Kidney epithelial cell (primary cell): ENCODE measurements around the gene FER1L5. TPM values are rescaled to one million over a fixed set of nuclear protein-coding genes. Genes with fewer than 3 reads are reported as not detected.

Source experiments
- DNase-seq: peaks from one replicate; pipeline ENCODE4 v3.0.0-alpha.2; 2010; ENCODE audit warnings: low read depth
- H3K27me3 ChIP-seq: 2 replicates; pipeline ENCODE4 v1.6.0; 2011; ENCODE audit warnings: low read length; ENCODE audit not compliant: control insufficient read depth, insufficient read depth
- H3K36me3 ChIP-seq: 2 replicates; pipeline ENCODE4 v1.5.1; 2011; ENCODE audit warnings: low read length; ENCODE audit not compliant: control insufficient read depth, insufficient read depth
- H3K4me3 ChIP-seq: 2 replicates; pipeline ENCODE4 v1.5.1; 2011; ENCODE audit warnings: low read depth, mild to moderate bottlenecking, control low read depth, low read length
- total RNA-seq: library from RNA; depleted of rRNA; stranded (reverse); fragments of >200 nt; gene quantifications from 2 replicates; pipeline ENCODE4 v1.2.3, GENCODE V29; 2015
- TF ChIP-seq, protein P1 (sequence below): IDR thresholded peaks from 2 replicates; pipeline ENCODE4 v1.5.1; 2011; ENCODE audit warnings: mild to moderate bottlenecking, moderate library complexity, low read length, control low read depth, inconsistent platforms; ENCODE audit not compliant: insufficient read depth, poor library complexity, severe bottlenecking

The FER1L5 gene
- total RNA-seq, 1 donor from 2014 or later: not detected

DNA sequence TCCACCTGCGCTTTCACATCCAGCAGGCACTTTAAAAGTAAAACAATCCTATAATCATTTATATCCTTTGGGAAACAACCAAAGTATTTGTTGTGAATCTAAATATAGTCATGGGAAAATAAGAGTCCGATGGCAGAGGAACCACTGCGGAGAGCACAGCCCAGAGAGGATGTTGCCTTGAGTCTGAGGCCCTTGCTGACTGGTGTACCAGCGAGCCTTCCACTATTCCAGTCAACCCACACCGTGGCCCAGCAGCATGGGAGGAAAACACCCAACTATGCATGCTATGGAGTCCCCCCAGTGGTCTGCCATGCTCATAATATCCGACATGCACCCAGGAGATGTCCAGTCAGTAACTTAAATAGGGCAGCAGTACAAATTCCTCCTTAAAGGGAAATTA lies 26.0 kb upstream of the FER1L5 start:
- TF ChIP-seq, protein P1, sequence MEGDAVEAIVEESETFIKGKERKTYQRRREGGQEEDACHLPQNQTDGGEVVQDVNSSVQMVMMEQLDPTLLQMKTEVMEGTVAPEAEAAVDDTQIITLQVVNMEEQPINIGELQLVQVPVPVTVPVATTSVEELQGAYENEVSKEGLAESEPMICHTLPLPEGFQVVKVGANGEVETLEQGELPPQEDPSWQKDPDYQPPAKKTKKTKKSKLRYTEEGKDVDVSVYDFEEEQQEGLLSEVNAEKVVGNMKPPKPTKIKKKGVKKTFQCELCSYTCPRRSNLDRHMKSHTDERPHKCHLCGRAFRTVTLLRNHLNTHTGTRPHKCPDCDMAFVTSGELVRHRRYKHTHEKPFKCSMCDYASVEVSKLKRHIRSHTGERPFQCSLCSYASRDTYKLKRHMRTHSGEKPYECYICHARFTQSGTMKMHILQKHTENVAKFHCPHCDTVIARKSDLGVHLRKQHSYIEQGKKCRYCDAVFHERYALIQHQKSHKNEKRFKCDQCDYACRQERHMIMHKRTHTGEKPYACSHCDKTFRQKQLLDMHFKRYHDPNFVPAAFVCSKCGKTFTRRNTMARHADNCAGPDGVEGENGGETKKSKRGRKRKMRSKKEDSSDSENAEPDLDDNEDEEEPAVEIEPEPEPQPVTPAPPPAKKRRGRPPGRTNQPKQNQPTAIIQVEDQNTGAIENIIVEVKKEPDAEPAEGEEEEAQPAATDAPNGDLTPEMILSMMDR: no peak
- no peak for DNase-seq
- no peak overlapping the region for H3K4me3 ChIP-seq
- H3K27me3 ChIP-seq: no peaks in the 10 kb centered on the region
- H3K36me3 ChIP-seq: peaks cover 6% of the 10 kb centered on the region

DNA sequence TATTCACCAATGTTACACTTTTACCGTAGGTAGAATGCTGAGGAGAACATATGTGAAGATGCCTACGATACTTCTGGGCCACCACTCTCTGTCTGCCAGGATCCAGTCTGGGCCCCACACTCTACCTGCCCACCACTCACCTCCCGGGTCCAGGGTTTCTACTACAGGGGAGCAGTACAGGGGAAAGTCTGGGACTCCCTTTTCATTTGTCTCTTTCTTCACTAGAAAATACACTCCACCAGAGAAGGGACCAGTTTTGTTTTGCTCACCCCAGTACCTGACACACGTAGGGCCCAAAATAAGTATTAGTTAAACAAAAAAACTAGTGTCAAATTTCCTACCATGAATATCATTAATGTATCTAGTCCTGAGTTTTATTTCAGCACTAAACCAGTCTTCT lies 25.6 kb upstream of the FER1L5 start:
- Histone ChIP-seq H3K4me3 (no peak overlapping the region), H3K36me3 (peaks cover 6% of the 10 kb centered on the region), H3K27me3 (no peaks in the 10 kb centered on the region)
- no peak for DNase-seq
- TF ChIP-seq, protein P1: no peak

DNA sequence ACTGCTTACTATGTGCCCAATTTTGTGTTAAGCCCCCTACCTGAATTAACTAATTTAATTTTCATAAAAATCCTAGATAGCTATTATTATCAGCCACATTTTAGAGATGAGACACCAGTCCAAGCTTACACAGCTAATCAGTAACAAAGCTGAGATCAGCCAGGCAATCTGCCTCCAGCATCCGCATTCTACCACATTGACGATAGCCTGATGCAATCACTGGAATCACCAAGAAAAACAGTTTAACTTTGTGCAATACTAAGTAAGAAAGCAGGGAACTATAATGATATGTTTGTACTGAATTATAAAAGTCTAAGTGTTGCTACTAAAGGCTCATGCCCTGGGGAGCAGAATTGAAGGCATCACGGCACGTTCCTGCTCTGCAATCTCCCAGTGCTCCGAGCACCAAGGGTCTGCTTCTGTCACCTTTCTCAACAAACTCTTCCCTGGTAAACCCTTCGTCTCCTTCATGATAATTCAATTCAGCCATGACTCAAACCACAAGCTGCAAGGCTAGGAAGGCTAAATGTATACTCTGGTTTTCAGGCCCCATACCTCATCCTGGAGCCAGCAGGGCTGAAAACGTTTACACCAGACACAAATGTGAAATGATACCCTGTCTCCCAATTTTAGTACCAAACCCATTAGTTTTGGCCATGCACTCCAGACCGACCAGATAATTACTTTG lies 23.8 kb upstream of the FER1L5 start:
- DNase-seq: no peak
- Histone ChIP-seq H3K4me3 (no peak overlapping the region), H3K27me3 (no peaks in the 10 kb centered on the region), H3K36me3 (peaks cover 3% of the 10 kb centered on the region)
- TF ChIP-seq, protein P1: no peak

DNA sequence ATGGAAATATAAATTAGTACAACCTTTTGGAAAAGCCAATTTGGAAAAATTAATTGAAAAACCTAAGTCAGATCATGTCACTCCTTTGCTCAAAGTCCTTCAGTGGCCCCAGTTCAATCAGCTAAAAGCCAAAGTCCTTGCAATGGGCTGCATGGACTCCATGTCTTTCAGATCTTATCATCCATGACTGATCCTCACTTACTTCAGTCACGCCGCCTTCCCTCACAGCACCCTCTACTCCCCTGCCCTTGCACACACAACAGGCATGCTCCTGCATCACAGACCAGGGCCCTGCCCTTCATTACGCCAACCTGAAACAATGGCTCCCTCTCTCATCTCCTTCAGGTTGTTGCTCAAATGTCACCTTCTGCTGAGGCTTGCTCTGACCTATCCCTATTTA lies 20.0 kb upstream of the FER1L5 start:
- H3K36me3 ChIP-seq: peaks cover 3% of the 10 kb centered on the region
- TF ChIP-seq, protein P1: no peak
- no peaks in the 10 kb centered on the region for H3K27me3 ChIP-seq
- DNase-seq: no peak
- no peak overlapping the region for H3K4me3 ChIP-seq

DNA sequence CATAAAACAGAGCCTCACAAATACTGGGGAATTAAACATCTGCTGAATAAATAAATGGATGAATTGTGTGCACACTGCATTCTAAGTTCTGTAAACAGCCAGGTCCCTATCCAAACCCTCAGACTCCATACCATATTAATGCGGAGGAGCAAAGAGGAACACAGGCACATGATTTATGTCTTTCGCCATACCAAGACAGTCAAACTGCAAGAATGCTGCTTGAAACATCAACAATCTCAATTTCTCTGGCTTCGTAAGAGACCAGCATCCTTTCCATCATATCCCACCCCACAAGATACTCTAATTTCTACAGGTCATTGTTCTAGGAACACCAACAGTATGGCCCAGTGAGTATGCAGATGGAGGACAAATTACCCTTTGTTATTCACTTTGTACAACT lies 19.4 kb upstream of the FER1L5 start:
- TF ChIP-seq, protein P1: no peak

More for the DNA sequence above, 19.4 kb upstream of the FER1L5 start:
- no peak for DNase-seq
- H3K4me3 ChIP-seq: no peak overlapping the region
- peaks cover 5% of the 10 kb centered on the region for H3K36me3 ChIP-seq
- H3K27me3 ChIP-seq: no peaks in the 10 kb centered on the region
